B cell (primary cell): ENCODE results near the gene IFT122. TPM values are rescaled to one million over a fixed set of nuclear protein-coding genes. Genes with fewer than 3 reads are reported as not detected.

Experiments
- ATAC-seq: fragments of 200-7000 bp; cut with Tn5 transposase; one replicate; pipeline ENCODE4 v1.10.0; 2021; ENCODE audit warnings: low read depth, mild to moderate bottlenecking, moderate number of reproducible peaks, moderate library complexity
- CTCF ChIA-PET: fragments of 350-600 bp; sonication (Branson Sonifier 250); formaldehyde crosslinking; loops from one replicate; lab custom pipeline; 2021; ENCODE audit warnings: antibody characterized with exemption, inconsistent platforms; lab: Charles Lee
- POLR2A ChIA-PET: fragments of 350-600 bp; sonication (Branson Sonifier 250); formaldehyde crosslinking; loops from one replicate; lab custom pipeline; 2021; ENCODE audit warnings: antibody characterized with exemption; lab: Charles Lee
- DNase-seq: peaks from one replicate; pipeline ENCODE4 v3.0.0; 2013
- H2AFZ ChIP-seq: 2 replicates; pipeline ENCODE4 v1.6.1; 2012; ENCODE audit warnings: mild to moderate bottlenecking, low read depth, low read length; ENCODE audit not compliant: insufficient read depth, poor library complexity, severe bottlenecking
- H3K27ac ChIP-seq, 2 donors: 1 replicate in 1 of 2; 2 replicates in 1 of 2; pipeline ENCODE4 v1.5.1; 2012 to 2013; ENCODE audit warnings: low read length in 2 of 2, mild to moderate bottlenecking in 2 of 2, moderate library complexity in 1 of 2
- H3K27me3 ChIP-seq, 4 experiments: fragments of 200-600 bp in 1 of 4; sonication (generic) in 1 of 4; replicated peaks in 1 of 4; 1 replicate in 2 of 4; 2 replicates in 2 of 4; pipeline versions ENCODE4 v1.6.1 to v1.7.0; 2013 to 2016; ENCODE audit warnings: low read length in 3 of 4, mild to moderate bottlenecking in 2 of 4, mixed read lengths in 1 of 4, moderate library complexity in 1 of 4; ENCODE audit not compliant: insufficient read depth in 4 of 4, control insufficient read depth in 3 of 4; ENCODE audit errors: control extremely low read depth in 1 of 4
- H3K36me3 ChIP-seq, 2 experiments: replicated peaks in 1 of 2; 1 replicate in 1 of 2; 2 replicates in 1 of 2; pipeline versions ENCODE4 v1.6.1 to v1.7.1; 2013; ENCODE audit warnings: low read length in 1 of 2; ENCODE audit not compliant: insufficient read depth in 2 of 2, control insufficient read depth in 1 of 2; ENCODE audit errors: control extremely low read depth in 1 of 2, extremely low read depth in 1 of 2
- H3K4me1 ChIP-seq, 2 donors: fragments of 200-600 bp in 1 of 2; sonication (generic) in 1 of 2; 1 replicate in 1 of 2; 2 replicates in 1 of 2; pipeline versions ENCODE4 v1.5.1 to v1.6.1; 2013 to 2017; ENCODE audit warnings: low read length in 2 of 2; ENCODE audit not compliant: control insufficient read depth in 2 of 2, insufficient read depth in 2 of 2
- H3K4me2 ChIP-seq: replicated peaks from 2 replicates; pipeline ENCODE3; 2012; ENCODE audit warnings: mild to moderate bottlenecking, low read depth, low read length; ENCODE audit not compliant: poor library complexity, severe bottlenecking
- H3K4me3 ChIP-seq, 5 experiments: fragments of 200-600 bp in 1 of 5; sonication (generic) in 1 of 5; 1 replicate in 3 of 5; 2 replicates in 2 of 5; pipeline versions ENCODE4 v1.5.1 to v1.7.0; 2011 to 2016; ENCODE audit warnings: low read length in 4 of 5, mild to moderate bottlenecking in 4 of 5, low read depth in 2 of 5, control low read depth in 1 of 5, moderate library complexity in 1 of 5; ENCODE audit not compliant: insufficient read depth in 1 of 5; ENCODE audit errors: control extremely low read depth in 1 of 5, extremely low read depth in 1 of 5
- H3K79me2 ChIP-seq: fragments of 200-600 bp; sonication (generic); one replicate; pipeline ENCODE4 v1.6.0; 2016; ENCODE audit warnings: low read length; ENCODE audit not compliant: control insufficient read depth, insufficient read depth
- H3K9ac ChIP-seq: fragments of 200-600 bp; sonication (generic); 2 replicates; pipeline ENCODE4 v1.6.1; 2017; ENCODE audit warnings: mild to moderate bottlenecking, low read length, moderate library complexity
- H3K9me3 ChIP-seq, 3 donors: one replicate each; pipeline versions ENCODE4 v1.6.1 to v1.7.1; 2013; ENCODE audit warnings: low read length in 2 of 3; ENCODE audit not compliant: control insufficient read depth in 2 of 3, insufficient read depth in 1 of 3; ENCODE audit errors: control extremely low read depth in 1 of 3
- H4K20me1 ChIP-seq: 2 replicates; pipeline ENCODE4 v1.6.0; 2012; ENCODE audit warnings: mild to moderate bottlenecking, low read length; ENCODE audit not compliant: insufficient read depth, control insufficient read depth, poor library complexity, severe bottlenecking
- H3K27ac Mint-ChIP-seq: one replicate; pipeline ENCODE4 v1.8.0; 2021; ENCODE audit warnings: mixed read lengths
- H3K27me3 Mint-ChIP-seq: one replicate; pipeline ENCODE4 v1.8.0; 2021; ENCODE audit warnings: mixed read lengths
- H3K4me1 Mint-ChIP-seq: one replicate; pipeline ENCODE4 v1.8.0; 2021; ENCODE audit warnings: mixed read lengths
- H3K4me3 Mint-ChIP-seq: one replicate; pipeline ENCODE4 v1.8.0; 2021; ENCODE audit warnings: mixed read lengths
- H3K9me3 Mint-ChIP-seq: one replicate; pipeline ENCODE4 v1.8.0; 2022; ENCODE audit warnings: mixed read lengths; ENCODE audit not compliant: insufficient read depth
- CTCF ChIP-seq: fragments of 200-600 bp; IDR thresholded peaks from one replicate; pipeline ENCODE4 v1.8.0; 2022; ENCODE audit warnings: antibody characterized with exemption, mild to moderate bottlenecking
- EZH2 ChIP-seq: IDR thresholded peaks from 2 replicates; pipeline ENCODE4 v1.6.1; 2012; ENCODE audit warnings: borderline replicate concordance, low read depth, mild to moderate bottlenecking, moderate library complexity, low read length; ENCODE audit not compliant: insufficient read depth, poor library complexity, severe bottlenecking
- WGBS: methylation state at CpG from one replicate; pipeline ENCODE4 v1.1.5; 2013; ENCODE audit warnings: missing lambda C conversion rate; ENCODE audit not compliant: insufficient coverage; 5-methylcytosine and 5-hydroxymethylcytosine counted together
- intact Hi-C: fragments of 100-400 bp; cut with micrococcal nuclease; formaldehyde crosslinking; loops from one replicate; pipeline ENCODE4 v1.10.0; 2022
- polyA plus RNA-seq: library from polyadenylated mRNA; depleted of rRNA; stranded (reverse); fragments of >200 nt; gene quantifications from 2 replicates; pipeline ENCODE4 v1.2.3, GENCODE V29; 2012
- total RNA-seq, 2 donors: library from RNA; stranded (reverse); fragments of 120-200 nt in 1 of 2; gene quantifications; 1 replicate in 1 of 2; 2 replicates in 1 of 2; pipeline versions ENCODE4 v1.2.3 to v1.2.4, GENCODE V29; 2013 to 2022

Gene IFT122
- total and polyA plus RNA-seq, 2 donors (not counting 1 experiment from before 2014, with no cell fraction given) = 14.0 to 34.3 TPM

- H3K4me3 ChIP-seq = no peak overlapping the region
- no peaks in the 10 kb centered on the region for H3K27me3 ChIP-seq
- no peak for TF ChIP-seq CTCF
- TF ChIP-seq EZH2 = no peak
- H3K27ac ChIP-seq = no peak overlapping the region
- no peaks in the 10 kb centered on the region for H3K9me3 ChIP-seq
- POLR2A ChIA-PET = no interaction called here
- H3K36me3 ChIP-seq = peaks cover 1 to 10% of the 10 kb centered on the region in 2 experiments
- H3K4me2 ChIP-seq = no peak overlapping the region
- no peak for ATAC-seq
- H3K79me2 ChIP-seq = no peaks in the 10 kb centered on the region
- no peaks in the 10 kb centered on the region for H4K20me1 ChIP-seq
- no peak overlapping the region for H3K9ac ChIP-seq
- WGBS = 89% methylated on average over 1 of the region's 1 CpG
- Mint-ChIP-seq H3K4me3 (no peak overlapping the region), H3K4me1 (no peaks in the 10 kb centered on the region), H3K27me3 (no peaks in the 10 kb centered on the region), H3K9me3 (no peaks in the 10 kb centered on the region), H3K27ac (no peak overlapping the region)
- CTCF ChIA-PET = no interaction called here
- no peaks in the 10 kb centered on the region for H3K4me1 ChIP-seq
- no peak for DNase-seq
- no peak overlapping the region for H2AFZ ChIP-seq
- intact Hi-C loops = no loop called here
Measured at GRCh38 chr3:129467932-129468331, 27.9 kb downstream of the IFT122 start.

- Histone ChIP-seq H3K9ac (no peak overlapping the region), H2AFZ (no peak overlapping the region), H3K4me1 (no peaks in the 10 kb centered on the region), H3K9me3 (no peaks in the 10 kb centered on the region), H3K27me3 (no peaks in the 10 kb centered on the region), H3K79me2 (no peaks in the 10 kb centered on the region), H3K36me3 (peaks cover 1 to 6% of the 10 kb centered on the region in 2 experiments), H3K27ac (no peak overlapping the region), H3K4me2 (no peak overlapping the region), H4K20me1 (no peaks in the 10 kb centered on the region), H3K4me3 (no peak overlapping the region)
- Mint-ChIP-seq H3K4me3 (no peak overlapping the region), H3K4me1 (no peaks in the 10 kb centered on the region), H3K27me3 (no peaks in the 10 kb centered on the region), H3K27ac (no peak overlapping the region), H3K9me3 (no peaks in the 10 kb centered on the region)
- ChIA-PET CTCF (no interaction called here), POLR2A (no interaction called here)
- DNase-seq (no peak), ATAC-seq (no peak)
- 100% methylated on average over 1 of the region's 2 CpGs for WGBS
- TF ChIP-seq CTCF = no peak
- no peak for TF ChIP-seq EZH2
- intact Hi-C loops = no loop called here
Measured at GRCh38 chr3:129469026-129469425, 29.0 kb downstream of the IFT122 start.
